HL-60 (cell line): ENCODE results near the gene NAA11.

Experiments
- POLR2AphosphoS5 ChIP-seq: IDR thresholded peaks from 2 replicates; pipeline ENCODE4 v1.6.1; 2012; ENCODE audit warnings: low read depth
- TF ChIP-seq, protein P1 (sequence below): IDR thresholded peaks from one replicate; pipeline ENCODE4 v1.5.1; 2011; ENCODE audit warnings: low read length, control low read depth, inconsistent platforms; ENCODE audit not compliant: insufficient read depth
- TF ChIP-seq, protein P2 (sequence below): IDR thresholded peaks from 2 replicates; pipeline ENCODE4 v1.6.1; 2012; ENCODE audit warnings: low read depth; ENCODE audit not compliant: insufficient replicate concordance

DNA sequence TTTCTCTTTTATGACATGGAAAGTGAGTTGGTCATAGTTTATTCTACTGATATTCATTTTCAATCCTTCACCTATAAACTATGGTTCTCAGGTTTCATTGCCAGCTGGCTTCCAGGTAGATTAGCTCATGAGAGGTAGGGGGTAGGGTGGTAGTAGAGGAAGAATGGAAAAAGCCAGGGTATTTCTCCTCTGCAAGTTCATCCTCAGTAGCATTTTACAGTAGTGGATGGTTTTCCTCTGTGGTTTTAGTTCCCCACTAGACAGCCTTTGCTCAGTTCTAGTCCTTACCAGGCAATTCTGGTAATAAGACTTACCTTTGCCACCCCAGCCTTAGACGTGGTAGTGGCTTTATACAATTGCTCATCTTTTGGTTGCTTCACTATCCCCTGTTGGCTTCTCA lies 8.9 kb upstream of the NAA11 start:
- TF ChIP-seq, protein P1, sequence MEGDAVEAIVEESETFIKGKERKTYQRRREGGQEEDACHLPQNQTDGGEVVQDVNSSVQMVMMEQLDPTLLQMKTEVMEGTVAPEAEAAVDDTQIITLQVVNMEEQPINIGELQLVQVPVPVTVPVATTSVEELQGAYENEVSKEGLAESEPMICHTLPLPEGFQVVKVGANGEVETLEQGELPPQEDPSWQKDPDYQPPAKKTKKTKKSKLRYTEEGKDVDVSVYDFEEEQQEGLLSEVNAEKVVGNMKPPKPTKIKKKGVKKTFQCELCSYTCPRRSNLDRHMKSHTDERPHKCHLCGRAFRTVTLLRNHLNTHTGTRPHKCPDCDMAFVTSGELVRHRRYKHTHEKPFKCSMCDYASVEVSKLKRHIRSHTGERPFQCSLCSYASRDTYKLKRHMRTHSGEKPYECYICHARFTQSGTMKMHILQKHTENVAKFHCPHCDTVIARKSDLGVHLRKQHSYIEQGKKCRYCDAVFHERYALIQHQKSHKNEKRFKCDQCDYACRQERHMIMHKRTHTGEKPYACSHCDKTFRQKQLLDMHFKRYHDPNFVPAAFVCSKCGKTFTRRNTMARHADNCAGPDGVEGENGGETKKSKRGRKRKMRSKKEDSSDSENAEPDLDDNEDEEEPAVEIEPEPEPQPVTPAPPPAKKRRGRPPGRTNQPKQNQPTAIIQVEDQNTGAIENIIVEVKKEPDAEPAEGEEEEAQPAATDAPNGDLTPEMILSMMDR = no peak
- no peak for TF ChIP-seq POLR2AphosphoS5
- TF ChIP-seq, protein P2, sequence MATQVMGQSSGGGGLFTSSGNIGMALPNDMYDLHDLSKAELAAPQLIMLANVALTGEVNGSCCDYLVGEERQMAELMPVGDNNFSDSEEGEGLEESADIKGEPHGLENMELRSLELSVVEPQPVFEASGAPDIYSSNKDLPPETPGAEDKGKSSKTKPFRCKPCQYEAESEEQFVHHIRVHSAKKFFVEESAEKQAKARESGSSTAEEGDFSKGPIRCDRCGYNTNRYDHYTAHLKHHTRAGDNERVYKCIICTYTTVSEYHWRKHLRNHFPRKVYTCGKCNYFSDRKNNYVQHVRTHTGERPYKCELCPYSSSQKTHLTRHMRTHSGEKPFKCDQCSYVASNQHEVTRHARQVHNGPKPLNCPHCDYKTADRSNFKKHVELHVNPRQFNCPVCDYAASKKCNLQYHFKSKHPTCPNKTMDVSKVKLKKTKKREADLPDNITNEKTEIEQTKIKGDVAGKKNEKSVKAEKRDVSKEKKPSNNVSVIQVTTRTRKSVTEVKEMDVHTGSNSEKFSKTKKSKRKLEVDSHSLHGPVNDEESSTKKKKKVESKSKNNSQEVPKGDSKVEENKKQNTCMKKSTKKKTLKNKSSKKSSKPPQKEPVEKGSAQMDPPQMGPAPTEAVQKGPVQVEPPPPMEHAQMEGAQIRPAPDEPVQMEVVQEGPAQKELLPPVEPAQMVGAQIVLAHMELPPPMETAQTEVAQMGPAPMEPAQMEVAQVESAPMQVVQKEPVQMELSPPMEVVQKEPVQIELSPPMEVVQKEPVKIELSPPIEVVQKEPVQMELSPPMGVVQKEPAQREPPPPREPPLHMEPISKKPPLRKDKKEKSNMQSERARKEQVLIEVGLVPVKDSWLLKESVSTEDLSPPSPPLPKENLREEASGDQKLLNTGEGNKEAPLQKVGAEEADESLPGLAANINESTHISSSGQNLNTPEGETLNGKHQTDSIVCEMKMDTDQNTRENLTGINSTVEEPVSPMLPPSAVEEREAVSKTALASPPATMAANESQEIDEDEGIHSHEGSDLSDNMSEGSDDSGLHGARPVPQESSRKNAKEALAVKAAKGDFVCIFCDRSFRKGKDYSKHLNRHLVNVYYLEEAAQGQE = no peak
